Progenitor cell of endocrine pancreas (in vitro differentiated cells): Measurements from ENCODE around the gene CDC27. TPM values are rescaled to one million over a fixed set of nuclear protein-coding genes. Genes with fewer than 3 reads are reported as not detected.

Experiments
- DNase-seq: peaks from one replicate; pipeline ENCODE4 v3.0.0; 2021; ENCODE audit warnings: low spot score; ENCODE audit not compliant: unreplicated experiment
- H3K27ac Mint-ChIP-seq: 2 replicates; pipeline ENCODE4 v1.8.0; 2021; ENCODE audit warnings: mild to moderate bottlenecking, moderate library complexity, mixed read lengths
- H3K27me3 Mint-ChIP-seq: 2 replicates; pipeline ENCODE4 v1.8.0; 2021; ENCODE audit warnings: mixed read lengths
- H3K36me3 Mint-ChIP-seq: 2 replicates; pipeline ENCODE4 v1.8.0; 2022; ENCODE audit warnings: mixed read lengths; ENCODE audit not compliant: insufficient read depth
- H3K4me1 Mint-ChIP-seq: 2 replicates; pipeline ENCODE4 v1.8.0; 2021; ENCODE audit warnings: low read depth, mixed read lengths
- H3K4me3 Mint-ChIP-seq: 2 replicates; pipeline ENCODE4 v1.8.0; 2021; ENCODE audit warnings: low read depth, mild to moderate bottlenecking, moderate library complexity, mixed read lengths
- H3K9me3 Mint-ChIP-seq: 2 replicates; pipeline ENCODE4 v1.8.0; 2021; ENCODE audit warnings: low read depth, mixed read lengths
- CTCF ChIP-seq: fragments of 200-600 bp; sonication (generic); IDR thresholded peaks from one replicate; pipeline ENCODE4 v1.5.0; 2021; ENCODE audit warnings: antibody characterized with exemption, mild to moderate bottlenecking; ENCODE audit not compliant: unreplicated experiment
- total RNA-seq: library from RNA; stranded (reverse); gene quantifications from 2 replicates; pipeline ENCODE4 v1.2.1, GENCODE V29; 2021

CDC27 gene
- total RNA-seq, 1 donor from 2014 or later: 87.4 TPM

GRCh38 chr17:47099987-47100711 is 88.9 kb downstream of the CDC27 start:
- peaks cover 4% of the 10 kb centered on the region for H3K27me3 Mint-ChIP-seq
- peak overlapping the region; percentile 95 for H3K27ac Mint-ChIP-seq
- H3K36me3 Mint-ChIP-seq: no peaks in the 10 kb centered on the region
- peaks cover 8% of the 10 kb centered on the region for H3K4me1 Mint-ChIP-seq
- no peak for TF ChIP-seq CTCF
- peak overlapping the region; percentile 98 for H3K4me3 Mint-ChIP-seq
- peaks cover 3% of the 10 kb centered on the region for H3K9me3 Mint-ChIP-seq
- DNase-seq: peak; percentile 87

- TF ChIP-seq CTCF: no peak
- Mint-ChIP-seq H3K36me3 (no peaks in the 10 kb centered on the region), H3K9me3 (peaks cover 3% of the 10 kb centered on the region), H3K27ac (peak overlapping the region; percentile 45), H3K4me1 (peaks cover 8% of the 10 kb centered on the region), H3K27me3 (peaks cover 4% of the 10 kb centered on the region), H3K4me3 (peak overlapping the region; percentile 98)
- no peak for DNase-seq
Observed at GRCh38 chr17:47099451-47099986, 89.6 kb downstream of the CDC27 start.

- peaks cover 13% of the 10 kb centered on the region for H3K36me3 Mint-ChIP-seq
- H3K27me3 Mint-ChIP-seq: no peaks in the 10 kb centered on the region
- H3K4me3 Mint-ChIP-seq: no peak overlapping the region
- DNase-seq: no peak
- H3K4me1 Mint-ChIP-seq: peaks cover 8% of the 10 kb centered on the region
- H3K27ac Mint-ChIP-seq: no peak overlapping the region
- peaks cover 7% of the 10 kb centered on the region for H3K9me3 Mint-ChIP-seq
- TF ChIP-seq CTCF: no peak
Observed at GRCh38 chr17:47096343-47096742, 92.8 kb downstream of the CDC27 start.

GRCh38 chr17:47095268-47095667 is 93.8 kb downstream of the CDC27 start:
- Mint-ChIP-seq H3K4me3 (no peak overlapping the region), H3K4me1 (peaks cover 8% of the 10 kb centered on the region), H3K36me3 (peaks cover 13% of the 10 kb centered on the region), H3K27ac (no peak overlapping the region), H3K9me3 (peaks cover 7% of the 10 kb centered on the region), H3K27me3 (no peaks in the 10 kb centered on the region)
- no peak for TF ChIP-seq CTCF
- DNase-seq: no peak

- Mint-ChIP-seq H3K4me3 (no peak overlapping the region), H3K9me3 (peaks cover 6% of the 10 kb centered on the region), H3K36me3 (peaks cover 8% of the 10 kb centered on the region), H3K4me1 (peaks cover 33% of the 10 kb centered on the region), H3K27ac (no peak overlapping the region), H3K27me3 (no peaks in the 10 kb centered on the region)
- DNase-seq: no peak
- no peak for TF ChIP-seq CTCF
Observed at GRCh38 chr17:47087093-47087492, 102.0 kb downstream of the CDC27 start.
